Fibroblast of pulmonary artery (primary cell): ENCODE data around the gene TRPM4.

Experiments used
- DNase-seq: peaks from one replicate; pipeline ENCODE4 v3.0.0-alpha.2; 2010; ENCODE audit warnings: low read depth
- H3K4me3 ChIP-seq: replicated peaks from 2 replicates; pipeline ENCODE4 v1.5.1; 2011; ENCODE audit warnings: low read depth, mild to moderate bottlenecking, control low read depth, low read length, moderate library complexity
- TF ChIP-seq, protein P1 (sequence below): IDR thresholded peaks from 2 replicates; pipeline ENCODE4 v1.5.1; 2011; ENCODE audit warnings: mild to moderate bottlenecking, control low read depth, low read length, inconsistent platforms; ENCODE audit errors: missing control alignments

The TRPM4 gene

DNA sequence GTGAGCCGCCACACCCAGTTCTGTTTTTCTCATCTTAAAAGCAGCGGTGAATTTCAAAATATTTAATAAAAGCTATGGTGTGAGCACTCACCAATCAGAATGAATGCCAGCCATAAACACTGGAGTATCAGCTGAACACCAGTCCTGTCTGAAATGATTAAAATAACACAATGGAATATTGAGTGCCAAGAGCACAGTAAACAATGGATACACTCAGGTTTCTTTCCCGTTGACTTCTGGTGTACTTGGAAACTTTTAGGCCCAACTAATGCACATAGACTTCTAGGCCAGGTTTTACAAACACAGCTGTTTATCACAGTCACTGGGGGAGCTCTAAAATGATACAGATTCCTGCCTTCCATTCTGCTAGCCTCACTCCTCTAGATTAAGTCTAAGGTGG, 99.1 kb downstream of the TRPM4 start:
- TF ChIP-seq, protein P1, sequence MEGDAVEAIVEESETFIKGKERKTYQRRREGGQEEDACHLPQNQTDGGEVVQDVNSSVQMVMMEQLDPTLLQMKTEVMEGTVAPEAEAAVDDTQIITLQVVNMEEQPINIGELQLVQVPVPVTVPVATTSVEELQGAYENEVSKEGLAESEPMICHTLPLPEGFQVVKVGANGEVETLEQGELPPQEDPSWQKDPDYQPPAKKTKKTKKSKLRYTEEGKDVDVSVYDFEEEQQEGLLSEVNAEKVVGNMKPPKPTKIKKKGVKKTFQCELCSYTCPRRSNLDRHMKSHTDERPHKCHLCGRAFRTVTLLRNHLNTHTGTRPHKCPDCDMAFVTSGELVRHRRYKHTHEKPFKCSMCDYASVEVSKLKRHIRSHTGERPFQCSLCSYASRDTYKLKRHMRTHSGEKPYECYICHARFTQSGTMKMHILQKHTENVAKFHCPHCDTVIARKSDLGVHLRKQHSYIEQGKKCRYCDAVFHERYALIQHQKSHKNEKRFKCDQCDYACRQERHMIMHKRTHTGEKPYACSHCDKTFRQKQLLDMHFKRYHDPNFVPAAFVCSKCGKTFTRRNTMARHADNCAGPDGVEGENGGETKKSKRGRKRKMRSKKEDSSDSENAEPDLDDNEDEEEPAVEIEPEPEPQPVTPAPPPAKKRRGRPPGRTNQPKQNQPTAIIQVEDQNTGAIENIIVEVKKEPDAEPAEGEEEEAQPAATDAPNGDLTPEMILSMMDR: no peak
- DNase-seq: peak; percentile 3
- H3K4me3 ChIP-seq: no peak overlapping the region
